Choroid plexus epithelial cell (primary cell): ENCODE results near the gene TTC31.
A peak's percentile ranks its signal among the peaks of the same experiment; 100 is the strongest.
"Not testable (repeated sequence)": the region's sequence is repeated elsewhere in the genome, so short reads cannot be mapped to it uniquely, and the experiment has no call there.

Source experiments
- DNase-seq: peaks from one replicate; pipeline ENCODE4 v3.0.0-alpha.2; 2010; ENCODE audit warnings: low read depth
- H3K4me3 ChIP-seq: 2 replicates; pipeline ENCODE4 v1.5.1; 2011; ENCODE audit warnings: low read depth, mild to moderate bottlenecking, control low read depth, low read length, moderate library complexity
- CTCF ChIP-seq: conservative IDR thresholded peaks from 2 replicates; pipeline ENCODE4 v1.5.1; 2011; ENCODE audit warnings: low read depth, mild to moderate bottlenecking, control low read depth, inconsistent platforms, low read length, moderate library complexity

Gene TTC31

GRCh38 chr2:74481961-74482800 lies 700 bp upstream of the TTC31 start:
- no peak for DNase-seq
- peak overlapping the region; percentile 94 for H3K4me3 ChIP-seq
- no peak for TF ChIP-seq CTCF

GRCh38 chr2:74483675-74484164 lies 839 bp downstream of the TTC31 start:
- not testable (repeated sequence) for DNase-seq
- peak overlapping the region; percentile 94 for H3K4me3 ChIP-seq

GRCh38 chr2:74486141-74486540 lies 3.3 kb downstream of the TTC31 start:
- DNase-seq = no peak
- H3K4me3 ChIP-seq = no peak overlapping the region
- no peak for TF ChIP-seq CTCF

GRCh38 chr2:74488643-74489481 lies 6.0 kb downstream of the TTC31 start:
- no peak overlapping the region for H3K4me3 ChIP-seq
- no peak for TF ChIP-seq CTCF
- DNase-seq = no peak

DNA sequence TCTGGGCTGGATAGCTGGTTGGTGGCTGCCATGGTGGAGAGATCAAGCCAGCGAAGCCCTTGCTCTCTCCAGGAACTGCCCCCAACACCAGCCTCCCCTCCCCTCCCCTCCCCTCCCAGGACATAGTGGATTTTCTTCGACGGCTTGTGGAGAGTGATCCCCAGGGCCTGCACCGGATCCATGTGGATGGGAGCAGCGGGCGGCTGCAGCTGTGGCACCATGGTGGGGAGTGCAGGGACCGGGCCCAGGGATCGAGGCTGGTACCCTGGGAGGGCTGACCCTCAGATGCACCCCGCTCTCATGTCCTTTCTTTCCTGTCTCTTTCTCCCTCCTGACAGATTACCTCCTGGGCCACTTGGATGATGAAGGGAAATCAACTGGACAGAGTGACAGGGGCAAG lies 7.0 kb downstream of the TTC31 start:
- no peak for DNase-seq
- no peak for TF ChIP-seq CTCF
- no peak overlapping the region for H3K4me3 ChIP-seq

DNA sequence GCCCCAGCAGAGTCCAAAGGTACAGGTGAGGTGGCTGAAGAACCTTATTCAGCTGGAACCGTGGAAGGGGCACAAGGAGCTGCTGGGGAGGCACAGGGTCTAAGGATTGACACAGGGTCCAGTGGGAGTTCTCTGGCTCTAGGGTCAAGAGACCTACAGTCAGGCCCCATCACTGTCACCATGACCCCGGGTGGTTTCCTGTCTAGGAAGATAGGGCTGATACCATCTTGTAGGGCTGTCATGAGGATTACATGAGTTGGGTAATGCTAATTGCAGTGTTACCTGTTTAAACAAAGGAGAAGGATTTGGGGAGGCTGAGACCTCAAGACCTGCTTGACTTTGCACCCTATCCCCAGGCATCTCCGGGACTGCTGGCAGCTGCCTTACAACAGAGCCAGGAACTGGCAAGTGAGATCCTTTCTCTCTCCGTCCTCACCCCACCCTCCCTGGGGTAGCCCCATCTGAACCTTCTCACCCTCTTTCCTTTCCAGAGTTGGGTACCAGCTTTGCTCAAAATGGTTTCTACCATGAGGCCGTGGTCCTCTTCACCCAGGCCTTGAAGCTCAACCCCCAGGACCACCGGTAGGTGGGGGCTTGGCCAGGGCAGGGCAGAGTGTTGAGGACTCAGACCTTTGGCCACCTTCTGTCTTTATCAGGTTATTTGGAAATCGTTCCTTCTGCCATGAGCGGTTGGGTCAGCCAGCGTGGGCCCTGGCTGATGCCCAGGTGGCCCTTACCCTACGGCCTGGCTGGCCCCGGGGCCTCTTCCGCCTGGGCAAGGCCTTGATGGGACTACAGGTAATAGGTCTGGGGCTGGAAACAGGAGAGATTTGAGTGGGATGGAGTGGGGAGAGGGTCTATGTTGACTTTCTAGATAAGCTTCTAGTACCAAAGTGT lies 9.0 kb downstream of the TTC31 start:
- no peak for TF ChIP-seq CTCF
- no peak overlapping the region for H3K4me3 ChIP-seq
- DNase-seq = no peak
